GM06990 (cell line): ENCODE measurements around the gene YIPF1.
"Not testable (repeated sequence)": the region's sequence is repeated elsewhere in the genome, so short reads cannot be mapped to it uniquely, and the experiment has no call there.

Experiments used
- DNase-seq: peaks from one replicate; pipeline ENCODE4 v3.0.0-alpha.2; 2011; ENCODE audit not compliant: insufficient read length; ENCODE audit errors: extremely low read depth
- H3K27me3 ChIP-seq: replicated peaks from 2 replicates; pipeline ENCODE4 v1.6.0; 2011; ENCODE audit warnings: low read length; ENCODE audit not compliant: control insufficient read depth, insufficient read depth
- H3K36me3 ChIP-seq: 2 replicates; pipeline ENCODE4 v1.5.1; 2011; ENCODE audit warnings: low read length; ENCODE audit not compliant: control insufficient read depth, insufficient read depth
- H3K4me3 ChIP-seq: replicated peaks from 2 replicates; pipeline ENCODE4 v1.5.1; 2011; ENCODE audit warnings: low read depth, mild to moderate bottlenecking, control low read depth, low read length
- CTCF ChIP-seq: IDR thresholded peaks from 2 replicates; pipeline ENCODE4 v1.5.1; 2011; ENCODE audit warnings: low read length, control low read depth, mild to moderate bottlenecking, inconsistent platforms; ENCODE audit not compliant: insufficient read depth, poor library complexity, severe bottlenecking

YIPF1 gene

GRCh38 chr1:53888681-53889080 is 916 bp downstream of the YIPF1 start:
- no peak for DNase-seq
- H3K4me3 ChIP-seq = peak overlapping the region; percentile 96

GRCh38 chr1:53883600-53883999 is 6.0 kb downstream of the YIPF1 start:
- DNase-seq, H3K27me3 ChIP-seq, H3K36me3 ChIP-seq, H3K4me3 ChIP-seq: not testable (repeated sequence)

More at GRCh38 chr1:53888681-53889080, 916 bp downstream of the YIPF1 start:
- H3K36me3 ChIP-seq = peaks cover 3% of the 10 kb centered on the region
- TF ChIP-seq CTCF = no peak
- H3K27me3 ChIP-seq = no peaks in the 10 kb centered on the region

DNA sequence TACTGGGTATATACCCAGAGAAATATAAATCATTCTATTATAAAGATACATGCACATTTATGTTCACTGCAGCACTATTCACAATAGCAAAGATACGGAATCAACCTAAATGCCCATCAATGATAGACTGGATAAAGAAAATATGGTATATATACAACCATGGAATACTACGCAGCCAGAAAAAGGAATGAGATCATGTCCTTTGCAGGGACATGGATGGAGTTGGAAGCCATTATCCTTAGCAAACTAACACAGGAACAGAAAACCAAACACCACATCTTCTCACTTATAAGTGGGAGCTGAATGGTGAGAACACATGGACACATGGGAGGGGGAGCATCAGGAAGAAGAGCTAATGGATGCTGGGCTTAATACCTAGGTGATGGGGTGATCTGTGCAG is 7.7 kb downstream of the YIPF1 start:
- not testable (repeated sequence) for H3K4me3 ChIP-seq, H3K36me3 ChIP-seq, DNase-seq, H3K27me3 ChIP-seq

GRCh38 chr1:53878492-53879105 is 11.0 kb downstream of the YIPF1 start:
- no peak for DNase-seq
- Histone ChIP-seq H3K36me3 (peaks cover 13% of the 10 kb centered on the region), H3K4me3 (no peak overlapping the region), H3K27me3 (no peaks in the 10 kb centered on the region)
- peak; percentile 45 for TF ChIP-seq CTCF

- not testable (repeated sequence) for H3K4me3 ChIP-seq, H3K27me3 ChIP-seq, DNase-seq
- H3K36me3 ChIP-seq = peaks cover 13% of the 10 kb centered on the region
Observed at GRCh38 chr1:53875150-53875549, 14.4 kb downstream of the YIPF1 start.

- TF ChIP-seq CTCF = no peak
- DNase-seq = no peak
- H3K27me3 ChIP-seq = no peaks in the 10 kb centered on the region
- H3K36me3 ChIP-seq = peaks cover 9% of the 10 kb centered on the region
- H3K4me3 ChIP-seq = no peak overlapping the region
Observed at GRCh38 chr1:53871773-53872484, 17.7 kb downstream of the YIPF1 start.

- Histone ChIP-seq H3K27me3 (no peaks in the 10 kb centered on the region), H3K36me3 (peaks cover 6% of the 10 kb centered on the region), H3K4me3 (no peak overlapping the region)
- TF ChIP-seq CTCF = no peak
- DNase-seq = no peak
Observed at GRCh38 chr1:53871221-53871620, 18.4 kb downstream of the YIPF1 start.
